ENCODE data around the gene CRABP2.

CRABP2 gene

GRCh38 chr1:156709031-156709430 is 3.6 kb upstream of the CRABP2 start:
- TF ChIP-seq EZH2 (IDR thresholded peaks at IDR 0.05; ENCODE audit: borderline replicate concordance, low read depth, low read length, severe bottlenecking), result no peak
- TF ChIP-seq, protein P1, sequence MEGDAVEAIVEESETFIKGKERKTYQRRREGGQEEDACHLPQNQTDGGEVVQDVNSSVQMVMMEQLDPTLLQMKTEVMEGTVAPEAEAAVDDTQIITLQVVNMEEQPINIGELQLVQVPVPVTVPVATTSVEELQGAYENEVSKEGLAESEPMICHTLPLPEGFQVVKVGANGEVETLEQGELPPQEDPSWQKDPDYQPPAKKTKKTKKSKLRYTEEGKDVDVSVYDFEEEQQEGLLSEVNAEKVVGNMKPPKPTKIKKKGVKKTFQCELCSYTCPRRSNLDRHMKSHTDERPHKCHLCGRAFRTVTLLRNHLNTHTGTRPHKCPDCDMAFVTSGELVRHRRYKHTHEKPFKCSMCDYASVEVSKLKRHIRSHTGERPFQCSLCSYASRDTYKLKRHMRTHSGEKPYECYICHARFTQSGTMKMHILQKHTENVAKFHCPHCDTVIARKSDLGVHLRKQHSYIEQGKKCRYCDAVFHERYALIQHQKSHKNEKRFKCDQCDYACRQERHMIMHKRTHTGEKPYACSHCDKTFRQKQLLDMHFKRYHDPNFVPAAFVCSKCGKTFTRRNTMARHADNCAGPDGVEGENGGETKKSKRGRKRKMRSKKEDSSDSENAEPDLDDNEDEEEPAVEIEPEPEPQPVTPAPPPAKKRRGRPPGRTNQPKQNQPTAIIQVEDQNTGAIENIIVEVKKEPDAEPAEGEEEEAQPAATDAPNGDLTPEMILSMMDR (IDR thresholded peaks at IDR 0.05; ENCODE audit: borderline replicate concordance, extremely low read depth, low read length, poor library complexity, severe bottlenecking), result no peak
- H3K9me3 ChIP-seq (ENCODE audit: insufficient read depth, low read length, severe bottlenecking), result no peaks in the 10 kb centered on the region
- H3K27me3 ChIP-seq (ENCODE audit: insufficient read depth, low read length, poor library complexity), result peaks cover 17% of the 10 kb centered on the region
- H3K4me3 ChIP-seq (ENCODE audit: low read depth in 1 of 2, low read length in 2 of 2), result no peak overlapping the region
- DNase-seq, result no peak
- no peak overlapping the region for H3K27ac ChIP-seq (ENCODE audit: low read length)
- peaks cover 24% of the 10 kb centered on the region for H3K4me1 ChIP-seq (ENCODE audit: insufficient read depth, low read length)
- no peak overlapping the region for H2AFZ ChIP-seq (ENCODE audit: low read depth, low read length)
- H3K79me2 ChIP-seq (ENCODE audit: insufficient read depth, low read length), result no peaks in the 10 kb centered on the region
- no peak overlapping the region for H3K4me2 ChIP-seq (ENCODE audit: insufficient read depth, low read length)
- no peak overlapping the region for H3K9ac ChIP-seq (ENCODE audit: low read depth, low read length)
- ATAC-seq (ENCODE audit: insufficient read depth, low read depth), result no peak
- peaks cover 8% of the 10 kb centered on the region for H4K20me1 ChIP-seq (ENCODE audit: insufficient read depth, low read length)
- no peaks in the 10 kb centered on the region for H3K36me3 ChIP-seq (ENCODE audit: insufficient read depth, low read length)

DNA sequence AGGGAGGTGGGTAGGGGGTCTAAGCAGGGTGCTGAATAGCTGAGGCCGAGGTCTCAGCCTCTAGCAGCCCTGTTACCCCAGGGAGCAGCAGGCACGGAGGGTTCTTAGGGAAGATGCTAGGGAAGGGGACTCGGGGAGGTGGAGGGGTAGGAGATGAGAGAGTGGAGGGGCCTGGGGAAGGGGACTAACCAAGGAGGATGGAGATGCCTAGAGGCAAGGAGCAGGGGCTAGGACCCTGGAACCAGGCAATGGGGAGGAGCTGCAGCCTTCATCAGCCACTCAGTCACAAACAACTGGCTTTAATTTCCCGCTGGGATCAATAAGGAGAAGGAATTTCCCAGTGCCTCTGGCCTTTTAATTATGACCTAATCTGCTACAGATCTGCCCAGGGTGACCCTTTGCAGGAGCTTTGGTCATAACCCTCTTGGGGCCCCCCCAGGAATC is 2.9 kb upstream of the CRABP2 start:
- ATAC-seq (ENCODE audit: insufficient read depth, low read depth), result no peak
- H3K27me3 ChIP-seq (ENCODE audit: insufficient read depth, low read length, poor library complexity), result peaks cover 17% of the 10 kb centered on the region
- peaks cover 24% of the 10 kb centered on the region for H3K4me1 ChIP-seq (ENCODE audit: insufficient read depth, low read length)
- no peak for DNase-seq
- no peak overlapping the region for H3K4me2 ChIP-seq (ENCODE audit: insufficient read depth, low read length)
- H3K27ac ChIP-seq (ENCODE audit: low read length), result no peak overlapping the region
- peaks cover 8% of the 10 kb centered on the region for H4K20me1 ChIP-seq (ENCODE audit: insufficient read depth, low read length)
- H3K4me3 ChIP-seq (ENCODE audit: low read depth in 1 of 2, low read length in 2 of 2), result no peak overlapping the region
- no peak overlapping the region for H3K9ac ChIP-seq (ENCODE audit: low read depth, low read length)
- H2AFZ ChIP-seq (ENCODE audit: low read depth, low read length), result no peak overlapping the region
- H3K36me3 ChIP-seq (ENCODE audit: insufficient read depth, low read length), result no peaks in the 10 kb centered on the region
- no peaks in the 10 kb centered on the region for H3K79me2 ChIP-seq (ENCODE audit: insufficient read depth, low read length)
- TF ChIP-seq EZH2 (IDR thresholded peaks at IDR 0.05; ENCODE audit: borderline replicate concordance, low read depth, low read length, severe bottlenecking), result no peak
- TF ChIP-seq, protein P1 (IDR thresholded peaks at IDR 0.05; ENCODE audit: borderline replicate concordance, extremely low read depth, low read length, poor library complexity, severe bottlenecking), result no peak
- no peaks in the 10 kb centered on the region for H3K9me3 ChIP-seq (ENCODE audit: insufficient read depth, low read length, severe bottlenecking)

GRCh38 chr1:156707417-156708217 is 2.2 kb upstream of the CRABP2 start:
- Histone ChIP-seq H3K27me3 (ENCODE audit: insufficient read depth, low read length, poor library complexity) (peaks cover 17% of the 10 kb centered on the region), H3K79me2 (ENCODE audit: insufficient read depth, low read length) (no peaks in the 10 kb centered on the region), H3K36me3 (ENCODE audit: insufficient read depth, low read length) (no peaks in the 10 kb centered on the region), H3K9me3 (ENCODE audit: insufficient read depth, low read length, severe bottlenecking) (no peaks in the 10 kb centered on the region), H3K4me3 (ENCODE audit: low read depth in 1 of 2, low read length in 2 of 2) (no peak overlapping the region), H4K20me1 (ENCODE audit: insufficient read depth, low read length) (peaks cover 8% of the 10 kb centered on the region), H3K9ac (ENCODE audit: low read depth, low read length) (no peak overlapping the region), H3K27ac (ENCODE audit: low read length) (no peak overlapping the region), H2AFZ (ENCODE audit: low read depth, low read length) (no peak overlapping the region), H3K4me2 (ENCODE audit: insufficient read depth, low read length) (no peak overlapping the region; the same call in 1 of the 2 replicates), H3K4me1 (ENCODE audit: insufficient read depth, low read length) (peaks cover 24% of the 10 kb centered on the region)
- TF ChIP-seq, protein P1 (IDR thresholded peaks at IDR 0.05; ENCODE audit: borderline replicate concordance, extremely low read depth, low read length, poor library complexity, severe bottlenecking), result no peak
- TF ChIP-seq EZH2 (IDR thresholded peaks at IDR 0.05; ENCODE audit: borderline replicate concordance, low read depth, low read length, severe bottlenecking), result no peak
- DNase-seq, result no peak
- no peak for ATAC-seq (ENCODE audit: insufficient read depth, low read depth)
